GM18909 (cell line): ENCODE results near the gene SNX13.

Source experiments
- ATAC-seq: cut with Tn5 transposase; IDR thresholded peaks from one replicate; pipeline ENCODE4 v1.9.1; 2021; ENCODE audit warnings: mild to moderate bottlenecking; ENCODE audit not compliant: unreplicated experiment, poor library complexity

The SNX13 gene

DNA sequence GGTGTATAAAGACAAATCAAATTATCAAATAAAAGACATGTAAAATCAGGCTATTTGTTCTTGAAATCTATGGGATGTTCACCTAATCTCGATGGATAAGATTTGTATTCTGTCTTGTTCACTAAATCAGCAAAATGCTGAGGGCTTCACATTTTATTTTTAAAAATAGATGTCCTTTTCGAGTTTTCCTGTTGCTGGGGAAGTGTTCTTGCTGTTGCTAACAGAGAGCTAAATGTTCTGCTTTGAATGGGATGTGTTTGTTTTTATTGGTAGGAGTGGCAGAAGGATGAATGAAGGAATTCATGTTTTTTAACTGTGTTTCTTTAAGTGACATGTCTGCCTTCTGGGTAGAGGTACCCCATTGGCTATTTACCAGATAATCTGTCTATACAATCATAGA, 7.3 kb upstream of the SNX13 start:
- ATAC-seq: no peak

- ATAC-seq: peak; percentile 75
Measured at GRCh38 chr7:17946591-17946990, 6.3 kb upstream of the SNX13 start.

DNA sequence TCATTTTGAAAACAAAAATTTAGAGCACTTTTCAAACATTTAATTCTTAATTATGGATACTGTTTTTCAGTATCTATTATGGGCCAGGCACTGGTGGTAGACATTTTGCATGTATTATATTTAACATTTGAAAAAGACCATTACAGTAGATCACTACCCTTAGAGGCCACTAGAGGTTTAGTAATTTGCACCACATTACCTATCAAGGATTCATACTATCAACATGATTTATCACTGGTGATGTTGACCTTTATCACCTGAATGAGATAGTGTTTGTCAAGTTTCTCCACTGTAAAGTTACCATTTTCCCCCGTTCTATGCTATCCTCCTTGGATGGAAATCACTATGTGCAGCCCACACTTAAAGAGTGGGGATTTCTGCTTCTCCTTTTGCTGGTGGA, 4.4 kb upstream of the SNX13 start:
- ATAC-seq: no peak

- ATAC-seq: no peak
Measured at GRCh38 chr7:17943006-17943405, 2.7 kb upstream of the SNX13 start.

- ATAC-seq: no peak
Measured at GRCh38 chr7:17942231-17942630, 1.9 kb upstream of the SNX13 start.

GRCh38 chr7:17940951-17941431, 697 bp upstream of the SNX13 start:
- ATAC-seq: peak; percentile 1

GRCh38 chr7:17939606-17940301, 540 bp downstream of the SNX13 start:
- peak; percentile 47 for ATAC-seq

DNA sequence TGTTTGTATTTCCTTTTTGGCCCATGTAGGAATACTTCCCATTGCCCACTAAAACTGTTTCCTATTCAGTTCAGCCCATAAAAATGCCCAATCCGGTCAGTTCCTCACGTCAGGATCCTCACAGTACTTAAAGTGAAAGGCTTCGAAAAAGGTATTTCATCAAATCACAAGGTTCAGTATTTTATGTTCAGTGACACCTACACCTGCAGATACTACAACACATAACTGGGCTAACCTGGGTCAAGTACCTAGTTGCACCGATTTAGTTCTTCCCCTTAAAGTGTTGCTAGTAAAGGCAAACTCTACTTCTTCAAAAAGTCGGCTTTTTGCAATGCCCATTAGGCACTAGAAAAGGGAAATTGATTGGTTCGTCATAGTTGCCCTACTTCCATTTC, 1.1 kb downstream of the SNX13 start:
- no peak for ATAC-seq

DNA sequence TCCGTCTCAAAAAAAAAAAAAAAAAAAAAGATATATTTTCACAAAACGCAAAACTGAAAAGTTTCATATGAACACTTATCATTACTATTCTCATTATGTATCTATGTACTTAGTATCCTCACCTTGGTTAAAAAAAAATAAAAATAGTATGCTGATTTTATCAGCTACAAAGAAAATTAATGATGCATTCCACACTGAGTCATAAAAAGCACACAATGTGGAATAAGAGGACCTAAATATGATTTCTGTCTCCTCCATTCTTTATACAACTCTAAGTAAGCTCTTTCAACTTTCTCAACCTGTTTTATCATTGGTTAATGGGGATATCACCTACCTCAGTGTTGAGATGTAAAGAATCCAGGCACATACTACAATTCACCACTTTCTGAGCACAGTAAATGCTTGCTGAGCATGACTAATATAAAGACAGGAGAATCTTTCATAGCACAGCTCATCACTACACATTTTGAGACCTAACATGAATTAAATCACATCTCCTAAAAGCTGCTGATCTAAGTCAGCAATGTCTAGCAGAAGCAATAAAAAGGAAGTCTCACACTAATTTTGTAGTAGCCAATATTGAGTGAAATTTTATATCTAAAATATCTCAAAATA, 2.7 kb downstream of the SNX13 start:
- ATAC-seq: no peak

DNA sequence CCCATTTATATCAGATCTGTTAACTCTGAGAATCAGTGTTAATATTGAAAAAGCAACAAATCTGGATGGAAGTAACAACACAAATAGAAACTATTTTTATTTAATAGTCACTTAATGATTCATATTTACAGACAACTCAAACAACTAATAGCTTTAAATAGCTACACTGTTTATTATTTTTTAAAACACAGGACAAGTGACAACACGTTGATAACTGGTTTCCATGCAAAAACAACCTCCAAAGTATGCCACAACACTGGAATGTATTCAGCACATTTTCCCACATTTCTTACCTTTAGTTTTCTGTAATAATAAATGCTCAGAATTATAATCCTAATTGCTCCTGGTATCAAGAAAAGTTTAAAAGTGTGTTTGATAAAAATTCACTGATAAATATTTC, 4.0 kb downstream of the SNX13 start:
- ATAC-seq: no peak

- no peak for ATAC-seq
Measured at GRCh38 chr7:17934612-17935240, 5.6 kb downstream of the SNX13 start.

DNA sequence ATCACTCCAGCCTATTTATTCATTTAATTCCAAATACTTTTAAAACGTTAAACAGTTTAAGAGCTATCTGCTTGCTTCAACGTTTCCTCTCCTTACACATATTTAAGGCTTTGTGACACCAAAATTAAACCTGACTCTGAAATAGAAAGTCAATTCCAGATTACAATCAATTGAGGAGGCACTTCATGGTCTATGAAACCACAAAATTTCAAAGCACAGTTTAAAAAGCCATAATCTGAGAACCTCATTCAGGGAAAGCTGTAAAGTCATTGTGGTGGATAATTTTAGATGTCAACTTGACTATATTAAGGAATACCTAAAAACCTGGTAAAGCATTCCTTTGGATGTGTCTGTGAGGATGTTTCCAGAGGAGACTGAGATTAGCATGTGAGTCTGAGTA, 6.2 kb downstream of the SNX13 start:
- ATAC-seq: no peak

DNA sequence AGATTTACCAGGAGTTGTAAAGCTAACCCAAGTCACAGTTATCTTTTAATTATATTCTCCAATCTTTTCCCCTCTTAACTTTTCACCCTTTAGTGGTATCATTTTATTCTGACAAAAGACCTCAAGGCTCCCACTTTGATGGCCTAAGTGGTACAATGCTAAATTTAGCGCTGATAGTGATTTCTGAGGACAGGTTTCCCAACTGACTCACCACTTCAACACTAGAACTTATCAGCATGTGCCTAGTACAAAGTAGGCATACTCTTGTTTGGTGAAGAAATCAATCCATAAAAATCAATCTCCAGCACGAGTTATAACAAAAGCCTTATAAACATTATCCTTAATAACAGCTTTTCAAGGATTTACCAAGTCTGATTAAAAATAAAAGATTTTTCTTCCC, 7.5 kb downstream of the SNX13 start:
- ATAC-seq: no peak

- no peak for ATAC-seq
Measured at GRCh38 chr7:17931069-17931468, 9.2 kb downstream of the SNX13 start.

DNA sequence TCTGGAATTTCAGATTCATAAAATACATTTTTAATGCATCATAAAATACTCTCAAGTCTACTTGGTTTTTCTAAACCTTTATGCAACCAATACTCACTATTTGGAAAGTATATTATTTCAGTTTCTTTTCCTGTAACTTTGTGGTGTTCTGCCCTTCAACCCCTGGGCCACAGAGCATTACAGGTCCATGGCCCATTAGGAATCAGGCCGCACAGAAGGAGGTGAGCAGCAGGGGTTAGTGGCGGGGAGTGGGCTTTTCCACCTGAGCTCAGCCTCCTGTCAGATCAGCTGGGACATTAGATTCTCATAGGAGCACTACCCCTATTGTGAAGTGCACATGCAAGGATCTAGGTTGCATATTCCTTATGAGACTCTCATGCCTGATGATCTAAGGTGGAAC, 9.7 kb downstream of the SNX13 start:
- no peak for ATAC-seq

DNA sequence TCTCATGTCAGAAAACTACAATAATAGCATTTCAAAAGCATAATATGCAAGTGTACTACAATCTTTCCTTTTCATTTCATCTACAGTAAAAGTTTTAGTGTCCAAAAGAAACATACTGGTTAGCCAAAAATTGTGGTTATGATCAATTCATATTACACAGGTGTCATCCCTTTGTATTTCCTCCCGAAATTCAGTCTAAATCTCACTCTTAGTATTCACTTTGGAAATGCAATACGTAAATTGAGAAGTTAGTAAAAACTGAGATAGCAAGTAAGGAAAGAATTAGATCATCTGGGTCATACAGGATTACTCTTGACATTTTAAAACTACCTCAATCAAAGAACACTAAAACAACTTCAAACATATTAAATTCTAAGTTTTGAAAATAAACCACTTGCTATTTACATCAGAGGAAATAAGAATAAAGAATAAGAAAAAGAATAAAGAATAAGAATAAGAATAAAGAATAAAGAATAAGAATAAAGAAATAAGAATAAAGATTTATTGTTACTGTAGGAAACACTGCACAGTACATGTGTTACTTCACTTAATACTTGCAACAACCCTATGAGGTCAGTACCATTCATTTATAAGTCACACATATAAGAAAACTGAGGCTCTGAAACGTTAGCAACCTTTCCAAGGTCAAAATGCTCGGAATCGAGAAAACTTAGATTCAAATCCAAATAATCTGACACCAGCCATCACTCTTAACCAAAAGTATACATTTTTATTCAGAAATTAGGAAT, 10.5 kb downstream of the SNX13 start:
- ATAC-seq: no peak

- ATAC-seq: no peak
Measured at GRCh38 chr7:17928055-17928454, 12.2 kb downstream of the SNX13 start.

GRCh38 chr7:17921857-17922416, 18.4 kb downstream of the SNX13 start:
- no peak for ATAC-seq

GRCh38 chr7:17917842-17918241, 22.5 kb downstream of the SNX13 start:
- ATAC-seq: no peak

GRCh38 chr7:17916786-17917185, 23.5 kb downstream of the SNX13 start:
- no peak for ATAC-seq

GRCh38 chr7:17915796-17916195, 24.5 kb downstream of the SNX13 start:
- ATAC-seq: no peak
